K562 (cell line): ENCODE data around the gene UQCRHL.
"Not testable (repeated sequence)": the region's sequence is repeated elsewhere in the genome, so short reads cannot be mapped to it uniquely, and the experiment has no call there.

Experiments used
- SLC30A9 ChIP-seq: fragments of 250-450 bp; sonication (Bioruptor Pico); IDR thresholded peaks from 2 replicates; pipeline ENCODE4 v1.8.0; 2022; ENCODE audit warnings: mild to moderate bottlenecking, moderate library complexity
- TF ChIP-seq, protein P1 (sequence below): sonication (generic); formaldehyde crosslinking; IDR thresholded peaks from 2 replicates; pipeline ENCODE4 v1.5.0; 2020; ENCODE audit warnings: missing genetic modification reagents

GRCh38 chr1:15827567-15827966 lies 20.1 kb upstream of the UQCRHL start:
- TF ChIP-seq SLC30A9 (CRISPR knock-in tag), result not testable (repeated sequence)
- TF ChIP-seq, protein P1, sequence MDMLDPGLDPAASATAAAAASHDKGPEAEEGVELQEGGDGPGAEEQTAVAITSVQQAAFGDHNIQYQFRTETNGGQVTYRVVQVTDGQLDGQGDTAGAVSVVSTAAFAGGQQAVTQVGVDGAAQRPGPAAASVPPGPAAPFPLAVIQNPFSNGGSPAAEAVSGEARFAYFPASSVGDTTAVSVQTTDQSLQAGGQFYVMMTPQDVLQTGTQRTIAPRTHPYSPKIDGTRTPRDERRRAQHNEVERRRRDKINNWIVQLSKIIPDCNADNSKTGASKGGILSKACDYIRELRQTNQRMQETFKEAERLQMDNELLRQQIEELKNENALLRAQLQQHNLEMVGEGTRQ (CRISPR knock-in tag), result not testable (repeated sequence)
